ENCODE measurements around the gene ANKRD39.

DNA sequence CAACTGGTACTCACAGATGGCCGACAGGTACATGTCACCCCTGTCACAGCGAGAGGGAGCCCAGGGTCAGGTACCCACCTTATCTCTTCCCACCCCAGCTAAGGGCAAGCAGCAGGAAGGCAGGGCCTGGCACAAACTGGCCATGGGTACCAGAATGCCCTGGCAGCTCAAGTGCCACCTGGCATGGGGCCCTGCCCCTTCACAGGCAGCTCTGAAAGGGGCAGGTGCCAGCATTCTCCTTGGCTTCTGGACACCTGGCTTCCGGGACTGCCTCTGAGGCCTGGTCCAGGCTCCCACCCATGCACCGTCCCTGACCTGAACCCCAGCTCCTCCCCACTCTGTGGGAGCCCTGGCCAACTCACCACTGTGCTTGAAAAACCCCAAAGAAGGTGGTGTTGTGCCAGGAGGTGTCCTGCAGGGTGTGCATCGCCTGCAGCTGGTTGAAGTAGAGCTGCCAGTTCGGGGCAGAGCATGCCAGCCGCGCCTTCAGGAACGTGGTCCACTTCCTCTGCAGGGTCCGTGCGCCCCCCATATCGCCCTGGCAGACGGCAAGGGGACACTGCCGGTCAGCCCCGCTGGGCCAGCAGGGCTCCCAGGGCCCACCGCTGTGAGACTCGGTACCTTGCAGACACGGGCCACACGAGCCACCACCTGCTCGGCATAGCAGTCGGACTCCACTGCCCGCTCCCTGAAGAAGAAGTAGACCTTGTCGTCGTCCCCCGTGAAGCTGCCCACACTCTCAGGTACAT is 6.7 kb upstream of the ANKRD39 start:
- TF ChIP-seq, protein P1, sequence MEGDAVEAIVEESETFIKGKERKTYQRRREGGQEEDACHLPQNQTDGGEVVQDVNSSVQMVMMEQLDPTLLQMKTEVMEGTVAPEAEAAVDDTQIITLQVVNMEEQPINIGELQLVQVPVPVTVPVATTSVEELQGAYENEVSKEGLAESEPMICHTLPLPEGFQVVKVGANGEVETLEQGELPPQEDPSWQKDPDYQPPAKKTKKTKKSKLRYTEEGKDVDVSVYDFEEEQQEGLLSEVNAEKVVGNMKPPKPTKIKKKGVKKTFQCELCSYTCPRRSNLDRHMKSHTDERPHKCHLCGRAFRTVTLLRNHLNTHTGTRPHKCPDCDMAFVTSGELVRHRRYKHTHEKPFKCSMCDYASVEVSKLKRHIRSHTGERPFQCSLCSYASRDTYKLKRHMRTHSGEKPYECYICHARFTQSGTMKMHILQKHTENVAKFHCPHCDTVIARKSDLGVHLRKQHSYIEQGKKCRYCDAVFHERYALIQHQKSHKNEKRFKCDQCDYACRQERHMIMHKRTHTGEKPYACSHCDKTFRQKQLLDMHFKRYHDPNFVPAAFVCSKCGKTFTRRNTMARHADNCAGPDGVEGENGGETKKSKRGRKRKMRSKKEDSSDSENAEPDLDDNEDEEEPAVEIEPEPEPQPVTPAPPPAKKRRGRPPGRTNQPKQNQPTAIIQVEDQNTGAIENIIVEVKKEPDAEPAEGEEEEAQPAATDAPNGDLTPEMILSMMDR (IDR thresholded peaks at IDR 0.05; ENCODE audit: low read depth, low read length, missing input control), result no peak
- TF ChIP-seq, protein P2, sequence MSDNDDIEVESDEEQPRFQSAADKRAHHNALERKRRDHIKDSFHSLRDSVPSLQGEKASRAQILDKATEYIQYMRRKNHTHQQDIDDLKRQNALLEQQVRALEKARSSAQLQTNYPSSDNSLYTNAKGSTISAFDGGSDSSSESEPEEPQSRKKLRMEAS (IDR thresholded peaks at IDR 0.05), result no peak
- TF ChIP-seq TAF1 (conservative IDR thresholded peaks at IDR 0.05) (no peak), JUND (IDR thresholded peaks at IDR 0.05) (no peak), GABPA (IDR thresholded peaks at IDR 0.05 in 1 of 2, conservative IDR thresholded peaks at IDR 0.05 in 1 of 2) (no peak), RAD21 (IDR thresholded peaks at IDR 0.05) (no peak)
- TF ChIP-seq, protein P3, sequence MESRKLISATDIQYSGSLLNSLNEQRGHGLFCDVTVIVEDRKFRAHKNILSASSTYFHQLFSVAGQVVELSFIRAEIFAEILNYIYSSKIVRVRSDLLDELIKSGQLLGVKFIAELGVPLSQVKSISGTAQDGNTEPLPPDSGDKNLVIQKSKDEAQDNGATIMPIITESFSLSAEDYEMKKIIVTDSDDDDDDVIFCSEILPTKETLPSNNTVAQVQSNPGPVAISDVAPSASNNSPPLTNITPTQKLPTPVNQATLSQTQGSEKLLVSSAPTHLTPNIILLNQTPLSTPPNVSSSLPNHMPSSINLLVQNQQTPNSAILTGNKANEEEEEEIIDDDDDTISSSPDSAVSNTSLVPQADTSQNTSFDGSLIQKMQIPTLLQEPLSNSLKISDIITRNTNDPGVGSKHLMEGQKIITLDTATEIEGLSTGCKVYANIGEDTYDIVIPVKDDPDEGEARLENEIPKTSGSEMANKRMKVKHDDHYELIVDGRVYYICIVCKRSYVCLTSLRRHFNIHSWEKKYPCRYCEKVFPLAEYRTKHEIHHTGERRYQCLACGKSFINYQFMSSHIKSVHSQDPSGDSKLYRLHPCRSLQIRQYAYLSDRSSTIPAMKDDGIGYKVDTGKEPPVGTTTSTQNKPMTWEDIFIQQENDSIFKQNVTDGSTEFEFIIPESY (IDR thresholded peaks at IDR 0.05), result no peak
- TF ChIP-seq, protein P4, sequence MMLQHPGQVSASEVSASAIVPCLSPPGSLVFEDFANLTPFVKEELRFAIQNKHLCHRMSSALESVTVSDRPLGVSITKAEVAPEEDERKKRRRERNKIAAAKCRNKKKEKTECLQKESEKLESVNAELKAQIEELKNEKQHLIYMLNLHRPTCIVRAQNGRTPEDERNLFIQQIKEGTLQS (IDR thresholded peaks at IDR 0.05), result no peak
